HL-60 (cell line): ENCODE measurements around the gene STX19.

Experiments used
- DNase-seq, 2 experiments: peaks; one replicate each; pipeline ENCODE4 v3.0.0-alpha.2; 2010 to 2020; ENCODE audit warnings: low read depth in 1 of 2, low spot score in 1 of 2
- H3K27ac ChIP-seq: fragments of 250-450 bp; sonication (Bioruptor Pico); replicated peaks from 2 replicates; pipeline ENCODE4 v1.5.1; 2020; ENCODE audit warnings: mild to moderate bottlenecking, moderate library complexity
- H3K27me3 ChIP-seq: fragments of 250-450 bp; sonication (Bioruptor Pico); 2 replicates; pipeline ENCODE4 v1.5.1; 2021; ENCODE audit warnings: mild to moderate bottlenecking, moderate library complexity; ENCODE audit not compliant: insufficient read depth, poor library complexity, severe bottlenecking
- H3K4me3 ChIP-seq: replicated peaks from 2 replicates; pipeline ENCODE4 v1.5.1; 2011; ENCODE audit warnings: mild to moderate bottlenecking, control low read depth, low read length; ENCODE audit not compliant: insufficient read depth
- GABPA ChIP-seq: IDR thresholded peaks from 2 replicates; pipeline ENCODE4 v1.6.1; 2012; ENCODE audit warnings: low read depth
- POLR2AphosphoS5 ChIP-seq: IDR thresholded peaks from 2 replicates; pipeline ENCODE4 v1.6.1; 2012; ENCODE audit warnings: low read depth
- SPI1 ChIP-seq: IDR thresholded peaks from 2 replicates; pipeline ENCODE4 v1.6.1; 2012; ENCODE audit warnings: low read depth, mild to moderate bottlenecking, borderline replicate concordance
- TF ChIP-seq, protein P1 (sequence below): IDR thresholded peaks from 2 replicates; pipeline ENCODE4 v1.6.1; 2012; ENCODE audit warnings: low read depth; ENCODE audit not compliant: insufficient replicate concordance
- TF ChIP-seq, protein P2 (sequence below): IDR thresholded peaks from one replicate; pipeline ENCODE4 v1.5.1; 2011; ENCODE audit warnings: low read length, control low read depth, inconsistent platforms; ENCODE audit not compliant: insufficient read depth

The STX19 gene

DNA sequence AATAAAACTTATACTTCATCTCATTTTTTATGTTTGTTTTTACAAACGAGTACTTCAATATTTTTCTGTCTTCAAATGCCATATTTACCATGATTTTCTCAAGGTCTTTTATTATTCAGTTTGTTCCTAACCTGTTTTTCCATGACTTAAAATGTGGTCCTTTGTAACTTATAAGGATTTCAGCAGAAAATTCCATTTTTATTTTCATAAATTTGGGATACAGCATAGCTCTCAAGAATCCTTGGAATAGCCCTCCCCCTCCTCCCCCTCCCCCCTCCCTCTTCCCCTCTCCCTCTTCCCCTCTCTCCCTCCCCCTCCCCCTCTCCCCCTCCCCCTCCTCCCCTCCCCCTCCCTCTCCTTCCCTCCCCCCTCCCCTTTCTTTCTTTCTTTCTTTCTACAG lies 14.9 kb upstream of the STX19 start:
- DNase-seq: no peak
- TF ChIP-seq, protein P1, sequence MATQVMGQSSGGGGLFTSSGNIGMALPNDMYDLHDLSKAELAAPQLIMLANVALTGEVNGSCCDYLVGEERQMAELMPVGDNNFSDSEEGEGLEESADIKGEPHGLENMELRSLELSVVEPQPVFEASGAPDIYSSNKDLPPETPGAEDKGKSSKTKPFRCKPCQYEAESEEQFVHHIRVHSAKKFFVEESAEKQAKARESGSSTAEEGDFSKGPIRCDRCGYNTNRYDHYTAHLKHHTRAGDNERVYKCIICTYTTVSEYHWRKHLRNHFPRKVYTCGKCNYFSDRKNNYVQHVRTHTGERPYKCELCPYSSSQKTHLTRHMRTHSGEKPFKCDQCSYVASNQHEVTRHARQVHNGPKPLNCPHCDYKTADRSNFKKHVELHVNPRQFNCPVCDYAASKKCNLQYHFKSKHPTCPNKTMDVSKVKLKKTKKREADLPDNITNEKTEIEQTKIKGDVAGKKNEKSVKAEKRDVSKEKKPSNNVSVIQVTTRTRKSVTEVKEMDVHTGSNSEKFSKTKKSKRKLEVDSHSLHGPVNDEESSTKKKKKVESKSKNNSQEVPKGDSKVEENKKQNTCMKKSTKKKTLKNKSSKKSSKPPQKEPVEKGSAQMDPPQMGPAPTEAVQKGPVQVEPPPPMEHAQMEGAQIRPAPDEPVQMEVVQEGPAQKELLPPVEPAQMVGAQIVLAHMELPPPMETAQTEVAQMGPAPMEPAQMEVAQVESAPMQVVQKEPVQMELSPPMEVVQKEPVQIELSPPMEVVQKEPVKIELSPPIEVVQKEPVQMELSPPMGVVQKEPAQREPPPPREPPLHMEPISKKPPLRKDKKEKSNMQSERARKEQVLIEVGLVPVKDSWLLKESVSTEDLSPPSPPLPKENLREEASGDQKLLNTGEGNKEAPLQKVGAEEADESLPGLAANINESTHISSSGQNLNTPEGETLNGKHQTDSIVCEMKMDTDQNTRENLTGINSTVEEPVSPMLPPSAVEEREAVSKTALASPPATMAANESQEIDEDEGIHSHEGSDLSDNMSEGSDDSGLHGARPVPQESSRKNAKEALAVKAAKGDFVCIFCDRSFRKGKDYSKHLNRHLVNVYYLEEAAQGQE: no peak
- TF ChIP-seq GABPA (no peak), POLR2AphosphoS5 (no peak), SPI1 (no peak)
- TF ChIP-seq, protein P2, sequence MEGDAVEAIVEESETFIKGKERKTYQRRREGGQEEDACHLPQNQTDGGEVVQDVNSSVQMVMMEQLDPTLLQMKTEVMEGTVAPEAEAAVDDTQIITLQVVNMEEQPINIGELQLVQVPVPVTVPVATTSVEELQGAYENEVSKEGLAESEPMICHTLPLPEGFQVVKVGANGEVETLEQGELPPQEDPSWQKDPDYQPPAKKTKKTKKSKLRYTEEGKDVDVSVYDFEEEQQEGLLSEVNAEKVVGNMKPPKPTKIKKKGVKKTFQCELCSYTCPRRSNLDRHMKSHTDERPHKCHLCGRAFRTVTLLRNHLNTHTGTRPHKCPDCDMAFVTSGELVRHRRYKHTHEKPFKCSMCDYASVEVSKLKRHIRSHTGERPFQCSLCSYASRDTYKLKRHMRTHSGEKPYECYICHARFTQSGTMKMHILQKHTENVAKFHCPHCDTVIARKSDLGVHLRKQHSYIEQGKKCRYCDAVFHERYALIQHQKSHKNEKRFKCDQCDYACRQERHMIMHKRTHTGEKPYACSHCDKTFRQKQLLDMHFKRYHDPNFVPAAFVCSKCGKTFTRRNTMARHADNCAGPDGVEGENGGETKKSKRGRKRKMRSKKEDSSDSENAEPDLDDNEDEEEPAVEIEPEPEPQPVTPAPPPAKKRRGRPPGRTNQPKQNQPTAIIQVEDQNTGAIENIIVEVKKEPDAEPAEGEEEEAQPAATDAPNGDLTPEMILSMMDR: no peak
- H3K27ac ChIP-seq: no peak overlapping the region

DNA sequence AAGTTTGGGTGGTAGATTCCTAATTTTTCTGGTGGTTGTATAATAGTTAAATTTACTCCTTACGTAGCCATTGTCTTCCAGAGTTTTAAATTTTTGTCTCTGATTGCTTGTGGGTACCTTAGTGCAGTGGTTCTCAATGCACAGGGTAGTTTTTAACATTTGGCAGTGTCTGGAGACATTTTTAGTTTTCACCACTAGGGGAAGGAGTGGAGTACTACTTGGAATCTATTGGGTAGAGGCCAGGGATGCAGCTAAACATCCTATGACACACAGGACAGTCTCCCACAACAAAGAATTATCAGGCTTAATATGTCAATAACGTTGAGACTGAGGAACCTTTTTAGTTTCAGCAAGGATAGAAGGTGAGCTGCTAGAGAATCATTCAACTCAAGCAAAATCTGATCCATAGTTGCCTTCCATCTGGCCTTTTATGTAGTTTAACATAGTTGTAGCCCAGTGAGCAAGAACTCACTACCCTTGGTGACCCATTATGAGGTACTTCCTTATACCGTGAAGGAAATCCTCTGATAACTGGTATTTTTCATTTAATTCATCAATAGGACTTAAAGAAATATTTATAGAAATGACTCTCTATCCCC lies 8.6 kb upstream of the STX19 start:
- Histone ChIP-seq H3K27me3 (no peaks in the 10 kb centered on the region), H3K27ac (no peak overlapping the region), H3K4me3 (no peak overlapping the region)
- DNase-seq: peak in 1 of 2 experiments; percentile 5
- TF ChIP-seq, protein P2: peak; percentile 16
- no peak for TF ChIP-seq SPI1

More for the DNA sequence above, 14.9 kb upstream of the STX19 start:
- no peak overlapping the region for H3K4me3 ChIP-seq
- H3K27me3 ChIP-seq: no peaks in the 10 kb centered on the region

DNA sequence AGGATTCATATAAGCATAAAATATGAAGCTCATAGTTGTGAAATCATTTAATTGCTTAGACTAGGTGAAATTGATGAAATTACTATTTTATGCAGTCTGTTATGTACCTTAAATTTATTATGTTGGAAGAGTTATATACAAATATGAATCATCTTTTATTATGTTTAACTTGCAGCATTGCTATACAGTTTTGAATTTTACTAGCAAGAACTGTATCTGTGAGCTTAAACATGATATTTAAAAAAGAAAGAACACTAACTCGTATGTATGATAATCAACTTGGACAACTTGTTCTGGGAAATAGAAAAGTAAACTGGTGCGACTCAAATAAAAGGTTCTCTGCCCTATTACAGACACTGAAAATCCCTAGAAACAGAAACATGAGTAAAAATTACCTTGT lies 1.8 kb downstream of the STX19 start:
- Histone ChIP-seq H3K4me3 (no peak overlapping the region), H3K27me3 (no peaks in the 10 kb centered on the region), H3K27ac (no peak overlapping the region)
- TF ChIP-seq, protein P2: no peak
- TF ChIP-seq POLR2AphosphoS5 (no peak), GABPA (no peak), SPI1 (no peak)
- TF ChIP-seq, protein P1: no peak
- no peak for DNase-seq

DNA sequence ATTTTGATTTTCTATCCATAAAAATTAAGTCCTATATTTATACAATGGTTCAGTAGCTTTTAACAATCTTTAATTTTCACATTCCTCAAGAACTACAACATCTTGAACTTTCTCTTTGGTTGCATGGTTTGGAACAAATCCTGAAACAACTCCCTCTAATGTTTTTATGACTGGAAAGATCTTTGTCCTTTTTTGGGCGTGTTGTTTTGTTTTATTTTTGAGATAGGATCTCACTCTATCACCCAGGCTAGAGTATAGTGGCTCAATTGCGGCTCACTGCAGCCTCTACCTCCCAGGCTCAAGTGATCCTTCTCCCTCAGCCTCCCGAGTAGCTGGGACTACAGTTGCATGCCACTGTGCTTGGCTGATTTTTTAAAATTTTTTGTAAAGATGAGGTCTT lies 4.0 kb downstream of the STX19 start:
- TF ChIP-seq, protein P2: no peak
- TF ChIP-seq SPI1: no peak
- TF ChIP-seq GABPA: no peak
- TF ChIP-seq POLR2AphosphoS5: no peak
- TF ChIP-seq, protein P1: no peak
- no peak overlapping the region for H3K4me3 ChIP-seq
- no peak overlapping the region for H3K27ac ChIP-seq
- no peaks in the 10 kb centered on the region for H3K27me3 ChIP-seq
- DNase-seq: no peak
